H1 (cell line): Measurements from ENCODE around the gene CACNA1B. TPM values are rescaled to one million over a fixed set of nuclear protein-coding genes. Genes with fewer than 3 reads are reported as not detected.

Source experiments
- CTCF ChIA-PET: fragments of 300-600 bp; sonication (Branson Sonifier 250); formaldehyde crosslinking; loops from one replicate; lab custom pipeline; 2021; ENCODE audit not compliant: partially characterized antibody; lab: Charles Lee
- POLR2A ChIA-PET: fragments of 300-600 bp; sonication (Branson Sonifier 250); formaldehyde crosslinking; loops from one replicate; lab custom pipeline; 2021; ENCODE audit warnings: inconsistent platforms; ENCODE audit not compliant: partially characterized antibody; lab: Charles Lee
- DNase-seq, 2 experiments: peaks; one replicate each; pipeline versions ENCODE4 v3.0.0 to v3.0.0-alpha.2; 2010 to 2022; ENCODE audit warnings: low spot score in 2 of 2, low read depth in 1 of 2, mixed read lengths in 1 of 2
- FAIRE-seq: peaks from 2 replicates; lab custom pipeline; 2011; peaks lifted over from hg19 to GRCh38; lab: Jason Lieb, UNC
- H2AFZ ChIP-seq: 2 replicates; pipeline ENCODE4 v1.8.1; 2012; ENCODE audit warnings: low read length, inconsistent platforms
- H2AK5ac ChIP-seq: 2 replicates; pipeline ENCODE4 v1.6.1; 2013; ENCODE audit warnings: low read depth, low read length
- H2BK120ac ChIP-seq: replicated peaks from 2 replicates; pipeline ENCODE3; 2013; ENCODE audit warnings: low read depth, low read length, inconsistent platforms
- H2BK12ac ChIP-seq: 2 replicates; pipeline ENCODE4 v1.6.1; 2013; ENCODE audit warnings: low read depth, low read length
- H2BK15ac ChIP-seq: 2 replicates; pipeline ENCODE4 v1.6.1; 2013; ENCODE audit warnings: low read length
- H2BK20ac ChIP-seq: 2 replicates; pipeline ENCODE4 v1.6.1; 2013; ENCODE audit warnings: low read length
- H2BK5ac ChIP-seq: 2 replicates; pipeline ENCODE4 v1.6.1; 2013; ENCODE audit warnings: low read depth, low read length
- H3K14ac ChIP-seq: 2 replicates; pipeline ENCODE4 v1.6.1; 2013; ENCODE audit warnings: inconsistent platforms; ENCODE audit not compliant: insufficient read length
- H3K18ac ChIP-seq: 2 replicates; pipeline ENCODE4 v1.6.1; 2013; ENCODE audit warnings: low read length; ENCODE audit errors: extremely low read depth
- H3K23ac ChIP-seq: 2 replicates; pipeline ENCODE4 v1.6.1; 2013; ENCODE audit warnings: inconsistent platforms; ENCODE audit not compliant: insufficient read length
- H3K23me2 ChIP-seq: 2 replicates; pipeline ENCODE4 v1.6.1; 2013; ENCODE audit warnings: low read depth, low read length
- H3K27ac ChIP-seq: 2 replicates; pipeline ENCODE4 v1.6.1; 2011; ENCODE audit warnings: low read depth, low read length, inconsistent platforms
- H3K27me3 ChIP-seq, 4 experiments: replicated peaks in 1 of 4; 1 replicate in 1 of 4; 2 replicates in 3 of 4; pipeline versions ENCODE4 v1.6.1 to v1.8.1; 2011 to 2013; ENCODE audit warnings: low read length in 3 of 4, mild to moderate bottlenecking in 3 of 4, inconsistent platforms in 2 of 4, mixed read lengths in 2 of 4, moderate library complexity in 1 of 4; ENCODE audit not compliant: control insufficient read depth in 3 of 4, insufficient read depth in 3 of 4; ENCODE audit errors: extremely low read depth in 1 of 4
- H3K36me3 ChIP-seq, 4 experiments: 2 replicates each; pipeline versions ENCODE4 v1.6.1 to v1.8.1; 2011 to 2013; ENCODE audit warnings: mild to moderate bottlenecking in 4 of 4, low read length in 3 of 4, moderate library complexity in 2 of 4, control low read depth in 1 of 4, inconsistent platforms in 1 of 4; ENCODE audit not compliant: insufficient read depth in 4 of 4, control insufficient read depth in 2 of 4
- H3K4ac ChIP-seq: replicated peaks from 2 replicates; pipeline ENCODE3; 2013; ENCODE audit warnings: low read length, low read depth, mixed read lengths, inconsistent platforms; ENCODE audit not compliant: insufficient read length
- H3K4me1 ChIP-seq, 4 experiments: replicated peaks in 1 of 4; 1 replicate in 1 of 4; 2 replicates in 3 of 4; pipeline versions ENCODE4 v1.6.1 to v1.8.1; 2011 to 2013; ENCODE audit warnings: low read length in 3 of 4, inconsistent platforms in 2 of 4, mixed read lengths in 1 of 4; ENCODE audit not compliant: insufficient read depth in 4 of 4, control insufficient read depth in 3 of 4
- H3K4me2 ChIP-seq, 2 experiments: 2 replicates each; pipeline versions ENCODE4 v1.6.1 to v1.8.1; 2011 to 2013; ENCODE audit warnings: low read depth in 2 of 2, low read length in 2 of 2, control low read depth in 1 of 2, inconsistent platforms in 1 of 2, mild to moderate bottlenecking in 1 of 2; ENCODE audit not compliant: insufficient read depth in 1 of 2
- H3K4me3 ChIP-seq, 4 experiments: fragments of 200-600, 300-600 bp in 1 of 4; sonication (generic), shearing (Covaris generic), sonication (Bioruptor Twin) in 1 of 4; 2 replicates each; pipeline versions ENCODE4 v1.5.1 to v1.8.1; 2011 to 2016; ENCODE audit warnings: low read length in 4 of 4, low read depth in 3 of 4, control low read depth in 2 of 4, inconsistent platforms in 2 of 4, mild to moderate bottlenecking in 2 of 4, mixed read lengths in 1 of 4, moderate library complexity in 1 of 4; ENCODE audit not compliant: insufficient read depth in 2 of 4; ENCODE audit errors: extremely low read depth in 1 of 4
- H3K56ac ChIP-seq: replicated peaks from 2 replicates; pipeline ENCODE3; 2013; ENCODE audit warnings: low read depth, mild to moderate bottlenecking, mixed read lengths, low read length, inconsistent platforms; ENCODE audit not compliant: insufficient read length
- H3K79me1 ChIP-seq: 2 replicates; pipeline ENCODE4 v1.6.1; 2013; ENCODE audit warnings: low read depth, low read length, control low read depth
- H3K79me2 ChIP-seq, 2 experiments: 2 replicates each; pipeline versions ENCODE4 v1.6.1 to v1.8.1; 2012 to 2013; ENCODE audit warnings: low read length in 2 of 2, mild to moderate bottlenecking in 2 of 2, inconsistent platforms in 1 of 2; ENCODE audit not compliant: insufficient read depth in 2 of 2, control insufficient read depth in 1 of 2
- H3K9ac ChIP-seq, 4 experiments: replicated peaks in 1 of 4; 1 replicate in 1 of 4; 2 replicates in 3 of 4; pipeline versions ENCODE4 v1.6.1 to v1.8.1; 2011 to 2013; ENCODE audit warnings: low read depth in 3 of 4, low read length in 3 of 4, control low read depth in 2 of 4, mild to moderate bottlenecking in 2 of 4, moderate library complexity in 2 of 4, inconsistent platforms in 1 of 4; ENCODE audit errors: extremely low read depth in 1 of 4
- H3K9me3 ChIP-seq, 2 experiments: 2 replicates each; pipeline versions ENCODE4 v1.6.1 to v1.8.1; 2012 to 2013; ENCODE audit warnings: mild to moderate bottlenecking in 2 of 2, moderate library complexity in 2 of 2, control low read depth in 1 of 2, inconsistent platforms in 1 of 2, low read depth in 1 of 2, low read length in 1 of 2, mixed read lengths in 1 of 2; ENCODE audit not compliant: insufficient read depth in 2 of 2
- H4K20me1 ChIP-seq, 2 experiments: replicated peaks in 1 of 2; 2 replicates each; pipeline versions ENCODE3 to v1.8.1; 2011 to 2013; ENCODE audit warnings: inconsistent platforms in 2 of 2, low read length in 2 of 2, mild to moderate bottlenecking in 1 of 2; ENCODE audit not compliant: insufficient read depth in 2 of 2, control insufficient read depth in 1 of 2
- H4K5ac ChIP-seq: 2 replicates; pipeline ENCODE4 v1.6.1; 2013; ENCODE audit warnings: low read length, low read depth, mixed read lengths, inconsistent platforms; ENCODE audit not compliant: insufficient read length
- H4K8ac ChIP-seq: 2 replicates; pipeline ENCODE4 v1.8.0; 2013; ENCODE audit warnings: mild to moderate bottlenecking, moderate library complexity, low read length, inconsistent platforms; ENCODE audit not compliant: insufficient read depth; ENCODE audit errors: extremely low read depth
- H4K91ac ChIP-seq: replicated peaks from 2 replicates; pipeline ENCODE3; 2013; ENCODE audit warnings: low read length, mixed read lengths, inconsistent platforms; ENCODE audit not compliant: insufficient read length
- BRCA1 ChIP-seq: IDR thresholded peaks from 2 replicates; pipeline ENCODE4 v1.6.1; 2012; ENCODE audit warnings: low read depth, low read length, improper control_type of control experiment
- CBX5 ChIP-seq: fragments of 300-800, 300-1000 bp; sonication (generic); IDR thresholded peaks from 2 replicates; pipeline ENCODE4 v1.7.1; 2016; ENCODE audit warnings: antibody characterized with exemption, low read length, low read depth
- EGR1 ChIP-seq: IDR thresholded peaks from 2 replicates; pipeline ENCODE4 v1.6.1; 2011; ENCODE audit warnings: low read depth, low read length, borderline replicate concordance
- FOSL1 ChIP-seq: IDR thresholded peaks from 2 replicates; pipeline ENCODE4 v1.6.1; 2011; ENCODE audit warnings: mild to moderate bottlenecking, low read depth, low read length, moderate library complexity; ENCODE audit not compliant: insufficient read depth
- KDM5A ChIP-seq: fragments of 200-600 bp; IDR thresholded peaks from 2 replicates; pipeline ENCODE4 v1.7.1; 2012; ENCODE audit warnings: mild to moderate bottlenecking, low read length, inconsistent platforms, mixed read lengths
- NANOG ChIP-seq: IDR thresholded peaks from 2 replicates; pipeline ENCODE4 v1.6.1; 2011; ENCODE audit warnings: low read length, low read depth, mild to moderate bottlenecking, inconsistent platforms; ENCODE audit not compliant: insufficient read depth, poor library complexity, severe bottlenecking
- RAD21 ChIP-seq, 2 experiments: IDR thresholded peaks in 1 of 2; conservative IDR thresholded peaks in 1 of 2; 2 replicates each; pipeline ENCODE4 v1.6.1; 2011; ENCODE audit warnings: low read depth in 2 of 2, low read length in 2 of 2, improper control_type of control experiment in 1 of 2, inconsistent platforms in 1 of 2, mild to moderate bottlenecking in 1 of 2, moderate library complexity in 1 of 2
- RNF2 ChIP-seq: fragments of 200-900, 300-1000 bp; sonication (generic); IDR thresholded peaks from 2 replicates; pipeline ENCODE4 v1.7.1; 2016; ENCODE audit warnings: borderline replicate concordance, low read depth, mild to moderate bottlenecking, antibody characterized with exemption, low read length; ENCODE audit not compliant: poor library complexity, severe bottlenecking; ENCODE audit errors: missing control alignments
- SUZ12 ChIP-seq: fragments of 200-600 bp; sonication (generic); IDR thresholded peaks from 2 replicates; pipeline ENCODE4 v1.6.1; 2012; ENCODE audit warnings: mild to moderate bottlenecking, inconsistent platforms, low read length, moderate library complexity, mixed read lengths
- TCF12 ChIP-seq: IDR thresholded peaks from 2 replicates; pipeline ENCODE4 v1.6.1; 2011; ENCODE audit warnings: low read depth, mild to moderate bottlenecking, low read length
- ZNF274 ChIP-seq: IDR thresholded peaks from 2 replicates; pipeline ENCODE4 v1.7.0; 2012; ENCODE audit warnings: low read length, borderline replicate concordance; ENCODE audit errors: extremely low read depth
- WGBS, 2 experiments: shearing (Covaris generic) in 1 of 2; methylation state at CpG; one replicate each; pipeline versions ENCODE4 v1.1.6 to v1.1.7; 2013 to 2015; ENCODE audit warnings: low lambda C conversion rate in 2 of 2, mixed read lengths in 2 of 2, inconsistent platforms in 1 of 2, low coverage in 1 of 2, missing lambda C conversion rate in 1 of 2; ENCODE audit not compliant: insufficient replicate concordance in 2 of 2, insufficient coverage in 1 of 2, insufficient read length in 1 of 2; ENCODE audit errors: extremely low coverage in 1 of 2, missing lambda C conversion rate in 1 of 2; 5-methylcytosine and 5-hydroxymethylcytosine counted together
- polyA plus RNA-seq, 7 experiments: library from polyadenylated mRNA; depleted of rRNA in 3 of 7; stranded (reverse) in 5 of 7; unstranded in 2 of 7; fragments of >200 nt in 5 of 7; fragments of 200-250 nt in 2 of 7; gene quantifications; 1 replicate in 5 of 7; 2 replicates in 1 of 7; 4 replicates in 1 of 7; pipeline versions ENCODE4 v1.2.1 to v1.2.3, GENCODE V29; 2011 to 2013; ENCODE audit warnings: missing spikeins in 2 of 7, mixed read lengths in 2 of 7
- total RNA-seq: library from RNA; stranded (reverse); fragmentation: NEBNext Ultra II Directional; extraction: Animal tissue kit (Norgen Biotek cat#: 25700); gene quantifications from 2 replicates; pipeline ENCODE4 v1.2.1, GENCODE V29; 2021

CACNA1B gene
- total and polyA plus RNA-seq, 2 of the 8 experiments (the other 6 are each of a cell fraction or from before 2014, with no cell fraction given): 1.5 to 5.7 TPM

GRCh38 chr9:138022756-138023393 lies 145.3 kb downstream of the CACNA1B start:
- CTCF ChIA-PET: interaction anchor here (0.6 to 2.4 kb wide), 15 partner anchors 12 to 446 kb away, joined by 3 to 8 read pairs (median 3); no protein-coding TSS in a partner anchor
- Histone ChIP-seq H2AFZ (no peak overlapping the region), H3K4me3 (peak overlapping the region; percentile 36 to 58 (median 40))
- TF ChIP-seq NANOG: no peak
- TF ChIP-seq RNF2: no peak
- TF ChIP-seq KDM5A: no peak
- no peak for TF ChIP-seq FOSL1
- TF ChIP-seq RAD21 (IDR thresholded peaks at IDR 0.05 in 1 of 2, conservative IDR thresholded peaks at IDR 0.05 in 1 of 2; ENCODE audit: low read depth in 2 of 2, low read length in 2 of 2): no peak
- TF ChIP-seq SUZ12: no peak
- no peak for TF ChIP-seq ZNF274
- no peak for TF ChIP-seq TCF12
- no peak for TF ChIP-seq EGR1
- TF ChIP-seq CBX5: no peak
- TF ChIP-seq BRCA1: no peak

More at GRCh38 chr9:138022756-138023393, 145.3 kb downstream of the CACNA1B start:
- no peaks in the 10 kb centered on the region for H4K20me1 ChIP-seq
- WGBS, 2 experiments: 45% methylated on average over 36 of the region's 69 CpGs; no CpG with 5 or more reads in 1 of the 2 experiments
- peak overlapping the region; percentile 74 for H4K91ac ChIP-seq
- no peak overlapping the region for H4K5ac ChIP-seq
- H2BK15ac ChIP-seq: no peak overlapping the region
- no peak overlapping the region for H2AK5ac ChIP-seq
- H3K23ac ChIP-seq: no peak overlapping the region
- FAIRE-seq: no peak
- no peaks in the 10 kb centered on the region for H3K79me2 ChIP-seq
- H4K8ac ChIP-seq: peak overlapping the region; percentile 68; the same call in 1 of the 2 replicates
- peak overlapping the region; percentile 71; the same call in 1 of the 2 replicates for H3K18ac ChIP-seq
- H2BK120ac ChIP-seq: no peak overlapping the region
- peaks cover 0 to 8% (median 1%) of the 10 kb centered on the region in 4 experiments; a peak in 4 of 7 replicates for H3K4me1 ChIP-seq
- 0 out of 2 replicates have a peak overlapping the region, but pooled peaks have one; percentile 44 for H2BK5ac ChIP-seq
- H3K14ac ChIP-seq: no peak overlapping the region
- H3K4me2 ChIP-seq: peak overlapping the region; percentile 74 to 78
- H3K9ac ChIP-seq: peak overlapping the region in 1 of 4 experiments; percentile 9; a peak in 1 of 7 replicates
- no peaks in the 10 kb centered on the region for H3K79me1 ChIP-seq
- peak in 1 of 2 experiments; percentile 78 for DNase-seq
- no peak overlapping the region for H2BK12ac ChIP-seq
- peaks cover 0 to 5% (median 2%) of the 10 kb centered on the region in 4 experiments; a peak in 2 of 7 replicates for H3K27me3 ChIP-seq
- peaks cover 12 to 62% of the 10 kb centered on the region in 2 experiments for H3K9me3 ChIP-seq
- H2BK20ac ChIP-seq: no peak overlapping the region
- H3K23me2 ChIP-seq: peaks cover 8% of the 10 kb centered on the region
- no peak overlapping the region for H3K4ac ChIP-seq
- H3K27ac ChIP-seq: no peak overlapping the region
- H3K56ac ChIP-seq: peak overlapping the region; percentile 30
- H3K36me3 ChIP-seq: peaks cover 0 to 11% (median 0%) of the 10 kb centered on the region in 4 experiments; a peak in 2 of 8 replicates
- POLR2A ChIA-PET: interaction anchor here (0.9 kb wide), 1 partner anchor 10 kb away, joined by 3 read pairs; no protein-coding TSS in a partner anchor
